Adrenal gland (tissue), 12 donors: ENCODE results near the gene OSBPL6. TPM values are rescaled to one million over a fixed set of nuclear protein-coding genes. Genes with fewer than 3 reads are reported as not detected.

ENCODE experiments used
- DNase-seq, 7 donors: peaks; one replicate each; pipeline ENCODE4 v3.0.0-alpha.2; 2019 to 2020
- H3K27ac ChIP-seq, 5 donors: fragments of 200-600 bp; sonication (generic) in 4 of 5; 1 replicate in 3 of 5; 2 replicates in 2 of 5; pipeline versions ENCODE4 v1.5.1 to v1.8.0; 2016 to 2020; ENCODE audit warnings: mild to moderate bottlenecking in 1 of 5
- H3K27me3 ChIP-seq: fragments of 200-600 bp; 2 replicates; pipeline ENCODE4 v1.8.0; 2021
- H3K36me3 ChIP-seq, 2 donors: fragments of 200-600 bp; replicated peaks in 1 of 2; 1 replicate in 1 of 2; 2 replicates in 1 of 2; pipeline versions ENCODE4 v1.5.1 to v1.8.0; 2018 to 2022
- H3K4me1 ChIP-seq, 2 donors: fragments of 200-600 bp; replicated peaks in 1 of 2; 1 replicate in 1 of 2; 2 replicates in 1 of 2; pipeline versions ENCODE4 v1.5.1 to v1.8.0; 2018 to 2021
- H3K4me3 ChIP-seq, 4 donors: fragments of 200-600 bp; sonication (generic) in 3 of 4; one replicate each; pipeline ENCODE4 v1.5.1; 2016 to 2018
- H3K9me3 ChIP-seq, 3 donors: fragments of 200-600 bp; sonication (generic) in 1 of 3; replicated peaks in 1 of 3; 1 replicate in 2 of 3; 2 replicates in 1 of 3; pipeline versions ENCODE4 v1.5.1 to v1.8.0; 2016 to 2021
- CTCF ChIP-seq, 6 experiments: fragments of 450-650 bp in 4 of 6; fragments of 200-600 bp in 2 of 6; sonication (generic) in 1 of 6; IDR thresholded peaks; 1 replicate in 5 of 6; 2 replicates in 1 of 6; pipeline versions ENCODE4 v1.5.1 to v1.8.0; 2016 to 2021; ENCODE audit warnings: antibody characterized with exemption in 6 of 6, mild to moderate bottlenecking in 2 of 6, moderate library complexity in 1 of 6
- POLR2A ChIP-seq, 2 donors: fragments of 450-650 bp; IDR thresholded peaks; one replicate each; pipeline ENCODE4 v1.6.1; 2017; ENCODE audit warnings: antibody characterized with exemption in 2 of 2, mild to moderate bottlenecking in 2 of 2, moderate library complexity in 1 of 2
- WGBS, 4 donors: extraction: QIAGEN DNeasy Blood & Tissue Kit in 2 of 4; methylation state at CpG; one replicate each; pipeline versions ENCODE4 v1.1.5 to v1.1.7; 2013 to 2017; 5-methylcytosine and 5-hydroxymethylcytosine counted together
- intact Hi-C, 2 donors: fragments of 100-400 bp; cut with DNase I; formaldehyde crosslinking; loops; one replicate each; pipeline versions ENCODE4 v1.14.1 to v1.15.0; 2022 to 2023
- polyA plus RNA-seq, 3 donors: library from polyadenylated mRNA; stranded (reverse); fragments of 200-250 nt in 2 of 3; fragments of 350-450 nt in 1 of 3; fragmentation: Illumina TruSeq in 1 of 3; extraction: RNeasy Lipid Tissue Mini Kit (QIAGEN cat#74804) in 1 of 3; gene quantifications; one replicate each; pipeline ENCODE4 v1.2.3, GENCODE V29; 2013 to 2014
- total RNA-seq, 9 donors: library from RNA; depleted of rRNA in 4 of 9; stranded (reverse); fragments of >200 nt in 4 of 9; fragments of 120-200 nt in 1 of 9; fragmentation: NEBNext Ultra II Directional in 1 of 9; extraction: Animal tissue kit (Norgen Biotek cat#: 25700) in 1 of 9; gene quantifications; one replicate each; pipeline versions ENCODE4 v1.1.0 to v1.2.4, GENCODE V29; 2013 to 2023
- donor health status: healthy with polysubstance abuse.
- donor health status: Bipolar disorder and iron deficiency.
- donor health status: DM: yes; HTN: yes; CAD: no.
- donor health status: DM: no; HTN: no; CAD: no.
- donor health status: DM: no; HTN: no; CAD: no.
- donor health status: DM: yes; HTN: yes; CAD: no.

The OSBPL6 gene
- total and polyA plus RNA-seq, 12 donors, result 0.16 to 12.0 (median 0.98) TPM; not detected in 1

DNA sequence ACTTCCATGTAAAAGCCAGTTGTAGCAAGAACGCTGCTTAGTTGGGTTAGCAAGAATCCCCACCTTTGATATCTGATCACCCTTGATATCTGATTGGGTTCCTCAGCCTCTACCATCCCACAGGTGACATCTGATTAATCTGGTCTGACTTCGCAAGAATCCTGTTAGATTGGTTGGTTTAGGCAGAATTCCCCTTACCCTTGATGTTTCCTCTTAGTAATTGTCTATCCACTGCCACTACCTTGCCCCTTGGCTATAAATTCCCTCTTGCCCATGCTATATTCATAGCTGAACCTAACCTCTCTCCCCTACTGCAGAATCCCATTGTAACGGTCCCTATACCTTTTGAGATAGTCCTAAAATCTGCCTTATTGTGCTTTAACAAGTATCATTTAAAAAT lies 223.6 kb downstream of the OSBPL6 start:
- H3K4me1 ChIP-seq, result peaks cover 0 to 18% of the 10 kb centered on the region in 2 donors
- H3K9me3 ChIP-seq, result no peaks in the 10 kb centered on the region
- TF ChIP-seq CTCF (IDR thresholded peaks at IDR 0.05) (no peak), POLR2A (IDR thresholded peaks at IDR 0.05) (no peak)
- WGBS, 4 donors, result 88 to 100% (median 96%) methylated on average over 3 of the region's 3 CpGs
- H3K36me3 ChIP-seq, result no peaks in the 10 kb centered on the region
- H3K27ac ChIP-seq, result no peak overlapping the region
- intact Hi-C loops, result loop anchor here in 1 of 2 donors (10.0 kb wide), 1 partner anchor 293 kb away; no protein-coding TSS in a partner anchor
- H3K4me3 ChIP-seq, result no peak overlapping the region
- no peaks in the 10 kb centered on the region for H3K27me3 ChIP-seq
- DNase-seq, result no peak

GRCh38 chr2:178418426-178418825 lies 224.1 kb downstream of the OSBPL6 start:
- Histone ChIP-seq H3K36me3 (no peaks in the 10 kb centered on the region), H3K4me3 (no peak overlapping the region), H3K27ac (no peak overlapping the region), H3K27me3 (no peaks in the 10 kb centered on the region), H3K9me3 (no peaks in the 10 kb centered on the region), H3K4me1 (peaks cover 0 to 15% of the 10 kb centered on the region in 2 donors)
- intact Hi-C loops, result loop anchor here in 1 of 2 donors (10.0 kb wide), 1 partner anchor 294 kb away; no protein-coding TSS in a partner anchor
- 93 to 100% (median 98%) methylated on average over 1 of the region's 1 CpG for WGBS, 4 donors
- no peak for TF ChIP-seq POLR2A (IDR thresholded peaks at IDR 0.05)
- no peak for TF ChIP-seq CTCF (IDR thresholded peaks at IDR 0.05)
- DNase-seq, result no peak

- Histone ChIP-seq H3K36me3 (no peaks in the 10 kb centered on the region), H3K27me3 (no peaks in the 10 kb centered on the region), H3K4me1 (peaks cover 0 to 15% of the 10 kb centered on the region in 2 donors), H3K27ac (no peak overlapping the region), H3K9me3 (no peaks in the 10 kb centered on the region), H3K4me3 (no peak overlapping the region)
- DNase-seq, result no peak
- peak in 2 of 6 experiments; percentile 10 to 33 for TF ChIP-seq CTCF (IDR thresholded peaks at IDR 0.05)
- no peak for TF ChIP-seq POLR2A (IDR thresholded peaks at IDR 0.05)
- intact Hi-C loops, result loop anchor here in 1 of 2 donors (10.0 kb wide), 1 partner anchor 294 kb away; no protein-coding TSS in a partner anchor
- 59 to 69% (median 65%) methylated on average over 1 of the region's 1 CpG for WGBS, 4 donors
These were observed 224.8 kb downstream of the OSBPL6 start for GRCh38 chr2:178419123-178419522.

DNA sequence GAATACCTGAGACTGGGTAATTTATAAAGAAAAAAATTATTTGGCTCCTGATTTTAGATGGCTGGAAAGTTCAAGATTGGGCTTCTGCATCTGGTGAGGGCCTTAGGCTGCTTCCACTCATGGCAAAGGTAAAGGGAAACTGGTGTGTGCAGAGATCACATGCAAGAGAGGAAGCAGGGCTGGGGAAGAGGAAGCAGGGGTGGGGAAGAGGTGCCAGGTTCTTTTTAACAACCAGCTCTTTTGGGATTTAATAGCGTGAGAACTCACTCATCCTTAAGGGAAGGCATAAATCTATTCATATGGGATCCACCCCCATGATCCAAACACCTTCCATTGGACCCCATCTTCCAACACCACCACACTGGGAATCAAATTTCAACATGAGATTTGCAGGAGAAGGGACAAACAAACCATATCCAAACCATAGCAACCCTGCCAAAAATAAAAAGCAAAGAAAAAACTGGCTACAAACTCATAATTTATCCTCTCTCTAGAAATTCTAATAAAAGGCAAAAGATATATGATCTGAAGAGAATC lies 226.2 kb downstream of the OSBPL6 start:
- Histone ChIP-seq H3K4me1 (peaks cover 0 to 7% of the 10 kb centered on the region in 2 donors), H3K4me3 (no peak overlapping the region), H3K9me3 (peaks cover 0 to 6% (median 0%) of the 10 kb centered on the region in 3 donors), H3K27me3 (no peaks in the 10 kb centered on the region), H3K36me3 (no peaks in the 10 kb centered on the region), H3K27ac (no peak overlapping the region)
- intact Hi-C loops, result no loop called here
- WGBS, 4 donors, result 33 to 60% (median 41%) methylated on average over 1 of the region's 1 CpG
- no peak for DNase-seq
- TF ChIP-seq POLR2A (IDR thresholded peaks at IDR 0.05) (no peak), CTCF (IDR thresholded peaks at IDR 0.05) (no peak)
